GM12891 (cell line): ENCODE measurements around the gene RGS5.

Experiments used
- PAX5 ChIP-seq: IDR thresholded peaks from 2 replicates; pipeline ENCODE4 v1.6.1; 2011; ENCODE audit warnings: low read length, moderate library complexity, mild to moderate bottlenecking; ENCODE audit not compliant: insufficient read depth, severe bottlenecking
- POLR2A ChIP-seq: IDR thresholded peaks from 2 replicates; pipeline ENCODE4 v1.6.1; 2011; ENCODE audit warnings: low read depth, low read length, control low read depth
- POLR2AphosphoS5 ChIP-seq: IDR thresholded peaks from 2 replicates; pipeline ENCODE4 v1.6.1; 2011; ENCODE audit warnings: low read depth, low read length, control low read depth
- POU2F2 ChIP-seq: IDR thresholded peaks from 2 replicates; pipeline ENCODE4 v1.6.1; 2011; ENCODE audit warnings: low read depth, mild to moderate bottlenecking, control low read depth, low read length, moderate library complexity
- SPI1 ChIP-seq: IDR thresholded peaks from 2 replicates; pipeline ENCODE4 v1.6.1; 2011; ENCODE audit warnings: low read depth, low read length, control low read depth
- TAF1 ChIP-seq: IDR thresholded peaks from 2 replicates; pipeline ENCODE4 v1.6.1; 2011; ENCODE audit warnings: low read depth, low read length, control low read depth

DNA sequence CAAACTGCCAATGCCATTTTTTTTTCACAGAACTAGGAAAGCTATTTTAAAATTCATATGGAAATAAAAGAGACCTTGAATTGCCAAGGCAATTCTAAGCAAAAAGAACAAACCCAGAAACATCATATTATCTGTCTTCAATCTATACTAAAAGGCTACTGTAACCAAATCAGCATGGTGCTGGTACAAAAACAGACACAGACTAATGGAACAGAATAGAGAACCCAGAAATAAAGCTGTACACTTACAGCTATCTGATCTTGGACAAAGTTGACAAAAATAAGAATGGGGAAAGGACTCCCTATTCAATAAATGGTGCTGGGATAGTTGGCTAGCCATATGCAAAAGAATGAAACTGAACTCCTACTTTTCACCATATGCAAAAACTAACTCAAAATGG, 83.0 kb downstream of the RGS5 start:
- no peak for TF ChIP-seq TAF1
- no peak for TF ChIP-seq POLR2A
- TF ChIP-seq POLR2AphosphoS5, result no peak
- TF ChIP-seq POU2F2, result no peak
- no peak for TF ChIP-seq SPI1
- TF ChIP-seq PAX5, result no peak
